Activated CD4-positive, alpha-beta T cell treated with anti-CD3 and anti-CD28 coated beads, Interleukin-2, amount 50 U/mL, for 16 hours (primary cell): Measurements from ENCODE around the gene CEP250.
"Not testable (repeated sequence)": the region's sequence is repeated elsewhere in the genome, so short reads cannot be mapped to it uniquely, and the experiment has no call there.

Experiments
- DNase-seq: peaks from one replicate; pipeline ENCODE4 v3.0.0-alpha.2; 2020

Gene CEP250

DNA sequence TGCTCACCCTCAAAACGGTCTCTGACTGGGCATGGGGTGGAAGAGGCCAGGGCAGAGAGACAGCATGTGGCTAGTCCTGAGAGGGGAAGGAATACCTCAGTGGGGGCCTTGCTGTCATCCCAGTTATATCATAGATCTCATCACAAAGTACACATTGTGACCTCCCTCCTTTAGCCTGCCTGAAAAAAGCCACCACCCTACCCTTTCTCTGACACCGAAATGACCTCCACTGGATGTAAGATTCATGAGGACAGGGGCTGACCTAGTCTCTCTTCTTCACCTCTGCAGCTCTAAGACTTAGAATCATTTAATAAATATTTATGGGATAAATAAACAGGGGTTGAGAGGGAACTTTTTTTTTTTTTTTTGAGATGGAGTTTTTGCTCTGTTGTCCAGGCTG lies 74.2 kb downstream of the CEP250 start, which contains the start of gene C20orf173:
C20orf173 (minus strand) TSS at position 101 of the 400 bp plus-strand sequence. CDS start 279 bp downstream, outside the sequence.
- DNase-seq: no peak

DNA sequence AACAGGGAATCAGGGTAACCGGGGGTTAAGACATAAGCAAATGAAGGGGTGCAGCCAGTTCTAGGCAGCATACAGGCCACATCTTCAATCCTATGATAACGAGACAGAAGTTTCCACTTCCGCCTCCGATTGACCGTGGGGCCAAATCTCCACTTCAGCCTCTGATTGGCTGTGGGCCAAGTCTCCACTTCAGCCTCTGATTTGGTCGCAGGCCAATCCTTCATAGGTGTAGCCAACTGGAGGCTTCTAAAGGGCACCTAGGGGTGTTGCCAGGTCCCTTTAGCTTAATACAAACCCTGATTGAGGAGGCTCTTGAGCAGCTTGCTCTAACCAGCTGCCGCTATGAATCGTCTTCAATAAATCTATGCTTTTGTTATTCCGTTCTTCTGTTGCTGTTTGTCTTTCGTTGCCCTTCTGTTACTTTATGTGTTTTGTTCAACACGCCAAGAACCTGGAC lies 84.4 kb downstream of the CEP250 start:
- peak; percentile 47 for DNase-seq

GRCh38 chr20:35541118-35541782 lies 85.9 kb downstream of the CEP250 start:
- no peak for DNase-seq

DNA sequence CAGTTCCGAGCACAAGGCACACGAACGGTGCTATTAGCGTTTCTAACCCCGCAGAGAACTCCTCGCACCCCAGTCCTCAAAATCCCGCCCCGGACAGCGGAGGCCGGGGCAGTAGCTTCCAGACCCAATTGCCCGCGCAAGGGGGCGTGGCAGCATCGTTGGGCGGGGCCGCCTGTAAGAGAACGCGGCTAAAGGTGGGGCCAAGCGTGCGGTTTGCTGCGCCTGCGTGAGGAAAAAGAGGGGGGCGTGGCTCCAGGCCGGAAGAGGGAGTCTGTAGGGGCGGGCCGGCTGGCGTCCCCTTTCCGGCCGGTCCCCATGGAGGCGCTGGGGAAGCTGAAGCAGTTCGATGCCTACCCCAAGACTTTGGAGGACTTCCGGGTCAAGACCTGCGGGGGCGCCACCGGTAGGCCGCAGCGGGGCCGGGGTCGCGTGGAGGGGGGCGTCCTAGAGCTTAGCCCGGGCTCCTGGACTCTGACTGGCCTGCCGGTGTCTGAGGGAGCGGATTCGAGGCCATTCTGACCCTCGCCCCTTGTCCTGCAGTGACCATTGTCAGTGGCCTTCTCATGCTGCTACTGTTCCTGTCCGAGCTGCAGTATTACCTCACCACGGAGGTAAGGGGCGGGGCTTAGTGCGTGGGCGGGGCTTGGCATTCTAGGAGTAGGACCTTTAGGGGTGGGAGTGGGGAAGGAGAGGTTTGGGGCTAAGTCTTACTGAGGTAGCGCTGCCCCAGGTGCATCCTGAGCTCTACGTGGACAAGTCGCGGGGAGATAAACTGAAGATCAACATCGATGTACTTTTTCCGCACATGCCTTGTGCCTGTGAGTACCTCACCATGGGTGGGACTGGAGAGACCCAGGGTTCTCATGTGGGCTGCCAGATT lies 86.6 kb downstream of the CEP250 start, which contains the start of gene ERGIC3:
ERGIC3 (plus strand) TSS at position 296 of the 880 bp plus-strand sequence; CDS start at position 316, 20 bp downstream.
- peak; percentile 98 for DNase-seq

DNA sequence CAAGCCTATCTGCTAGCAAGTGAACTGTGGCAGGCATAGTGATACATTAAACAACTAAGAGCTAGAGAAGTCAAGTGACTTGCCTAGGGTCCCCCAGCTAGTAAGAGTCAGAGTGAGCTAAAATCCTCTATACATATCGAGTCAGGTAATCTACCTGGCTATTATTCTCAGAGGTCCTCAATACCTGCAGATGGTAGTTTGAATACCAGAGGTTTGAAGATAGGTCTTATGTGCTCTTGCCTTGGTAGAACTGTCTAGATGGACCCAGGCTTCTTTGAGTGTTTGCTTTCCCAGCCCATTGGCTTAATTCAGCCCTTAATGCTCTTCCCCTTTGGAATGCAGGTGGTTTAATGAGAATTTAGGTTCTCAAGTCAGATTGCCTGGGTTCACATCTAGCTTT lies 87.6 kb downstream of the CEP250 start:
- DNase-seq: no peak

DNA sequence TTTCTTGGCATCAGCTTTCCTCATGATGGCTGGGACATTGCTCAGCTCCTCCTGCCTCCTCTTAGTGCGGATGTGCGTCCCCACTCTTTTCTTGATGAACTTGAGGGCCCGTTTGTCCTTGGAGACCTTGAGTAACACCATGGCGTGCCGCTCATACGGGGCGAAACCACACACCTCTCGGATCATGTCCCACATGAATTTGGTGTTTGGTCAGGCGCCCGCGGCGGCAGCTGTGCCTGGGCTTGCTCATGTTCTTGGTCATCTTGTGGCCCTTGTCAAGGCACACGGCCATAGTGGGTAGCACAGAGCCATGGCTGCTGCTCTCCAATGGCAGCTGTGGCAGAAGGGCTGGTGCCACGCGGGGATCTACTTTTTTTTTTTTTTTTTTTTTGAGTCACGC lies 89.0 kb downstream of the CEP250 start:
- no peak for DNase-seq

DNA sequence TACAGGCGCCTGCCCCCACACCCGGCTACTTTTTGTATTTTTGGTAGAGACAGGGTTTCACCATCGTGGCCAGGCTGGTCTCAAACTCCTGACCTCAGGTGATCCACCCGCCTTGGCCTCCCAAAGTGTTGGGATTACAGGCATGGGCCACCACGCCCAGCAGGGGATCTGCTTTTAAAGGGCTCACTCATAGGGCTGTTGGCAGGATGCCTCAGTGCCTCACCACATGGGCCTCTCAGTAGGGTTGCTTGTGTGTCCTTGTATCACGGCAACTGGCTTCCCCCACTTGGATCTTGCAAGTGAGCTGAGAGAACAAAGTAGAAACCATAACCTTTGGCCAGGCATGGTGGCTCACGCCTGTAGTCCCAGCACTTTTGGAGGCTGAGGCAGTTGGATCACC lies 89.5 kb downstream of the CEP250 start:
- DNase-seq: not testable (repeated sequence)

DNA sequence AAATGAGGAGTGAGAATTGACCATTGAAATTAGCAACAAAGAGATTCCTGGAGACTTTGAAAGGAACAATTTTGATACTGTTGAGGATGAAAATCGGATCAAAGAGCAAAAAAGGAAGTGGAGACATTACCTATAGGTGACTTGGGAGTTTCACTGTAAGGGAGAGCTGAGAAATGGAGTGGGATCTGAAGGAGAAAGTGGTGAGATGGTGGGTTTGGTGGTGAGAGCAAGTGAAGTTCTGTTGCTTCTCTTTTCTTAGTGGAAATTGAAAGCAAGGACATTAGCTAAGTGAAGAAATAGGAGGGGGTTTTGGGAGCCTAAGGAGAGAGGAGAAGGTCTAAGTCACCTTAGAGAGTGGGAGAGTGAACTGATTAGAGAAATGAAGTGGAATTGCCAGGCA lies 90.7 kb downstream of the CEP250 start:
- DNase-seq: no peak

DNA sequence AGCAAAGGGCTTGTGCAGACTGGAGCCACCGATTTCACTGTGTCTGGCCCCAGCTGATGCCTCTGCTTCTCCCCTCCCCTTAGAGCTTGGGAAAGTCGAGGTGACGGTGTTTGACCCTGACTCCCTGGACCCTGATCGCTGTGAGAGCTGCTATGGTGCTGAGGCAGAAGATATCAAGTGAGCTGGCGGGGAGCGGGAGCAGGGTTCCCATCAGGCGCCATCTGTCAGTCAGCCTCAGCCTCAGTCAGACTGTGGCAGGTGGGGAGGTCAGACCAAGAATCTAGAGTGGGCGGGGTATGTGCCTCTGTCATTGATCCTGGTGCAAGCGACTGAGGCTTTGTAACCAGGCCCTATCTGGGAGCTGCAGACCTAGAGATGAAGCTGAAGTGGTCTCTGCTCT lies 91.9 kb downstream of the CEP250 start:
- no peak for DNase-seq

- DNase-seq: no peak
These were observed 96.1 kb downstream of the CEP250 start for GRCh38 chr20:35551503-35551902.

- DNase-seq: no peak
These were observed 97.5 kb downstream of the CEP250 start for GRCh38 chr20:35552914-35553313.

- not testable (repeated sequence) for DNase-seq
These were observed 100.1 kb downstream of the CEP250 start for GRCh38 chr20:35555461-35555860.

GRCh38 chr20:35555951-35556645 lies 100.7 kb downstream of the CEP250 start:
- no peak for DNase-seq

DNA sequence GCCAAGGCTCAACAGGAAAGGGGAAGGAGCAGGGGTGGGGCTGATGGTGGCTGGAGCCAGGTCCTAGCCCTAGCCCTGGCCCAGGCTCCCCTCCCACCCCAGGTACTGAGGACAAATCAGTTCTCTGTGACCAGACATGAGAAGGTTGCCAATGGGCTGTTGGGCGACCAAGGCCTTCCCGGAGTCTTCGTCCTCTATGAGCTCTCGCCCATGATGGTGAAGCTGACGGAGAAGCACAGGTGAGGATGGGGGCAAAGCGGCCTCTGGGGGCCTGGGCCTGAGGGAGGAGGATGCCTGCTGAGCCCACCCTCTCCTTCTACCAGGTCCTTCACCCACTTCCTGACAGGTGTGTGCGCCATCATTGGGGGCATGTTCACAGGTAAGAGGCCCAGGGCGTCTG lies 101.5 kb downstream of the CEP250 start:
- no peak for DNase-seq

DNA sequence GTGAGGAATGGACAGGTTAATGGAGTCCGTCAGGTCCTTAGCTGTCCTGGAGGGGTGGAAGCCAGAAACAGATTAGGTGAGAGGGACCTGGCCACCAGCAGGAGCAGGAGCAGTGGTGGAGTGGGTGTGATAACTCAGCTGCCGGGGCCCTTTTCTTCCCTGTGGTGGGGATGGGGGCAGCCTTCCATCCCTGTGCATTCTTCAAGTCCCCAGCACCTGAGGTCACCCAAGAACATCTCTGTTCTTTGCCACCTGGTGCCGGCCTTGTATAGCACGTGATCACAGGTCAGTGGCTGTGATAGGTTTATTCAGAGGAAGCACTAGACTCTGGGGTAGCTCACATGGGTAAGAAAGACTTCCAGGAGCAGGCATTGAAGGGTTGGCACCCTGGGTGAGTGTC lies 103.1 kb downstream of the CEP250 start:
- DNase-seq: no peak

GRCh38 chr20:35559042-35559693 lies 103.8 kb downstream of the CEP250 start:
- no peak for DNase-seq

- DNase-seq: no peak
These were observed 104.7 kb downstream of the CEP250 start for GRCh38 chr20:35560105-35560511.

DNA sequence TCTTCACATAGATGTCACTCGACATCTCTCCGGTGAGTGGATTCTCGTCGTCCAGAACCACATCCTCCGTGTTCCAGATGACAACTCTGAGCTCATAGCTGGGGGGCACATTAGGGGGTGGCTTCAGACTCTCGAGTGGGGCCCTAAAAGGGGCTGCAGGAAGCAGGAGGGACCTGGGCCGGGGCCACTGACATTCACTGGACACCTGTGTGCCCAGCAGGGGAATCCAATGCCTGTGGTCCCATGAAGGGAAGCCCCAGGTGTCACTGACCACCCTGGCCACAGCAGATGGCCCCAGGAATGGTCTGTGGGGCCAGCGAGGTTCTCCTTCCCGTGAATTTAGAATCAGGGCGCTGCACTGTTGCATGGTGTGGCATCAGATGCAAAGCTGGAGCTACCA lies 105.1 kb downstream of the CEP250 start:
- DNase-seq: no peak

DNA sequence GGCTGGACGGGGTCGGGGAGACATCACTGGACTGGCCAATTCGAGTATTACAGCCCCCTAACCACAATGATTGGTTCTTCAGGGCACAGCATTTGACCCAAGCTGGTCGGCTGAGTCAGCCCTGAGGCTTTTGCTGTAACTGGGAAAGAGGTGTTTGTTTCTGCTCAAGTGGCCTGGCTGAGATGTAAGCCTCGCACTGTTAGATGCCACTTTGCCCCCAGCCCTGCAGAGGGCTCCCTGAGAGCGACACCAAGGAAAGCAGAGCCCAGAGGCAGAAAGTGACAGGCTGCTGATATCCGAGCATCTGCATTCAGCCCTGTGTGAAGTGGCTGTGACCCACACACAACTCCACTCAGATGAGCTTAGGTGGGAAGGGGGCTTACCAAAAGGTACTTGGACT lies 105.9 kb downstream of the CEP250 start:
- DNase-seq: no peak

- no peak for DNase-seq
These were observed 106.3 kb downstream of the CEP250 start for GRCh38 chr20:35561671-35562070.

- DNase-seq: no peak
These were observed 107.2 kb downstream of the CEP250 start for GRCh38 chr20:35562541-35563110.

DNA sequence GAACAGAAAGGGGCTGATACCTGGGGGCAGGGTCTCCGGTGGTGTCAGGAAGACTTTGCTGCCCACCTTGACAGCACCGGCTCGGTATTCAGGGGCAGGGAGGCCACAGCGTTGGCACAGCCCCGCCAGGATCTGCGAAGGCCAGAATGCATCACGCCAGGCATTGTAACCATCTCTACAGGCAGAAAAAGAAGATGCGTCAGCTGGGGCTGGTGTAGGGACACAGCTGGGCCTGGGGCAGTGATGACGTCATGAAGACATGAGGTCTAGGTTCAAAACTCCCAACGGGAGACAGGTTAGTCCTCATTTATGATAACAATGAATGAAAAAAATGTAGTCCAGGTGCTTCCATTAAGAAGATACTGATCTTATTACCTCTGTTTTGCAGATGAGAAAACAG lies 108.4 kb downstream of the CEP250 start:
- no peak for DNase-seq
